ENCODE results near the gene DYNC1I2. TPM values are rescaled to one million over a fixed set of nuclear protein-coding genes. Genes with fewer than 3 reads are reported as not detected.

Gene DYNC1I2
- total RNA-seq, 1 donor from 2014 or later = 118 TPM

GRCh38 chr2:171787333-171788072 lies 100.2 kb downstream of the DYNC1I2 start:
- peaks cover 2% of the 10 kb centered on the region for H3K4me1 Mint-ChIP-seq (ENCODE audit: unreplicated experiment)
- no peaks in the 10 kb centered on the region for H3K9me3 Mint-ChIP-seq (ENCODE audit: unreplicated experiment)
- peaks cover 46% of the 10 kb centered on the region for H3K36me3 Mint-ChIP-seq (ENCODE audit: unreplicated experiment)
- no peaks in the 10 kb centered on the region for H3K27me3 Mint-ChIP-seq (ENCODE audit: unreplicated experiment)
- no peak for TF ChIP-seq CTCF (IDR thresholded peaks at IDR 0.05)
- DNase-seq (ENCODE audit: extremely low spot score, unreplicated experiment) = no peak
- no peak overlapping the region for H3K27ac Mint-ChIP-seq (ENCODE audit: unreplicated experiment)
- no peak overlapping the region for H3K4me3 Mint-ChIP-seq (ENCODE audit: unreplicated experiment)

- no peak for TF ChIP-seq CTCF (IDR thresholded peaks at IDR 0.05)
- Mint-ChIP-seq H3K36me3 (ENCODE audit: unreplicated experiment) (peaks cover 42% of the 10 kb centered on the region), H3K27ac (ENCODE audit: unreplicated experiment) (no peak overlapping the region), H3K4me3 (ENCODE audit: unreplicated experiment) (no peak overlapping the region), H3K27me3 (ENCODE audit: unreplicated experiment) (no peaks in the 10 kb centered on the region), H3K9me3 (ENCODE audit: unreplicated experiment) (no peaks in the 10 kb centered on the region), H3K4me1 (ENCODE audit: unreplicated experiment) (peaks cover 10% of the 10 kb centered on the region)
- no peak for DNase-seq (ENCODE audit: extremely low spot score, unreplicated experiment)
Measured at GRCh38 chr2:171788316-171788993, 101.2 kb downstream of the DYNC1I2 start.

- H3K9me3 Mint-ChIP-seq (ENCODE audit: unreplicated experiment) = no peaks in the 10 kb centered on the region
- no peaks in the 10 kb centered on the region for H3K27me3 Mint-ChIP-seq (ENCODE audit: unreplicated experiment)
- no peak for TF ChIP-seq CTCF (IDR thresholded peaks at IDR 0.05)
- peaks cover 39% of the 10 kb centered on the region for H3K36me3 Mint-ChIP-seq (ENCODE audit: unreplicated experiment)
- DNase-seq (ENCODE audit: extremely low spot score, unreplicated experiment) = no peak
- H3K4me3 Mint-ChIP-seq (ENCODE audit: unreplicated experiment) = no peak overlapping the region
- no peak overlapping the region for H3K27ac Mint-ChIP-seq (ENCODE audit: unreplicated experiment)
- H3K4me1 Mint-ChIP-seq (ENCODE audit: unreplicated experiment) = peaks cover 19% of the 10 kb centered on the region
Measured at GRCh38 chr2:171789956-171790355, 102.7 kb downstream of the DYNC1I2 start.

GRCh38 chr2:171791361-171791760 lies 104.1 kb downstream of the DYNC1I2 start:
- TF ChIP-seq CTCF (IDR thresholded peaks at IDR 0.05) = no peak
- Mint-ChIP-seq H3K27ac (ENCODE audit: unreplicated experiment) (no peak overlapping the region), H3K36me3 (ENCODE audit: unreplicated experiment) (peaks cover 35% of the 10 kb centered on the region), H3K4me3 (ENCODE audit: unreplicated experiment) (no peak overlapping the region), H3K4me1 (ENCODE audit: unreplicated experiment) (peaks cover 20% of the 10 kb centered on the region), H3K27me3 (ENCODE audit: unreplicated experiment) (no peaks in the 10 kb centered on the region), H3K9me3 (ENCODE audit: unreplicated experiment) (no peaks in the 10 kb centered on the region)
- no peak for DNase-seq (ENCODE audit: extremely low spot score, unreplicated experiment)

GRCh38 chr2:171792157-171792556 lies 104.9 kb downstream of the DYNC1I2 start:
- TF ChIP-seq CTCF (IDR thresholded peaks at IDR 0.05) = no peak
- DNase-seq (ENCODE audit: extremely low spot score, unreplicated experiment) = no peak
- Mint-ChIP-seq H3K4me1 (ENCODE audit: unreplicated experiment) (peaks cover 20% of the 10 kb centered on the region), H3K9me3 (ENCODE audit: unreplicated experiment) (no peaks in the 10 kb centered on the region), H3K27me3 (ENCODE audit: unreplicated experiment) (no peaks in the 10 kb centered on the region), H3K4me3 (ENCODE audit: unreplicated experiment) (no peak overlapping the region), H3K36me3 (ENCODE audit: unreplicated experiment) (peaks cover 32% of the 10 kb centered on the region), H3K27ac (ENCODE audit: unreplicated experiment) (no peak overlapping the region)
